ENCODE measurements around the gene C9orf57.
"Not testable (repeated sequence)": the region's sequence is repeated elsewhere in the genome, so short reads cannot be mapped to it uniquely, and the experiment has no call there.

GRCh38 chr9:72007726-72008125 lies 52.7 kb downstream of the C9orf57 start:
- TF ChIP-seq, protein P1, sequence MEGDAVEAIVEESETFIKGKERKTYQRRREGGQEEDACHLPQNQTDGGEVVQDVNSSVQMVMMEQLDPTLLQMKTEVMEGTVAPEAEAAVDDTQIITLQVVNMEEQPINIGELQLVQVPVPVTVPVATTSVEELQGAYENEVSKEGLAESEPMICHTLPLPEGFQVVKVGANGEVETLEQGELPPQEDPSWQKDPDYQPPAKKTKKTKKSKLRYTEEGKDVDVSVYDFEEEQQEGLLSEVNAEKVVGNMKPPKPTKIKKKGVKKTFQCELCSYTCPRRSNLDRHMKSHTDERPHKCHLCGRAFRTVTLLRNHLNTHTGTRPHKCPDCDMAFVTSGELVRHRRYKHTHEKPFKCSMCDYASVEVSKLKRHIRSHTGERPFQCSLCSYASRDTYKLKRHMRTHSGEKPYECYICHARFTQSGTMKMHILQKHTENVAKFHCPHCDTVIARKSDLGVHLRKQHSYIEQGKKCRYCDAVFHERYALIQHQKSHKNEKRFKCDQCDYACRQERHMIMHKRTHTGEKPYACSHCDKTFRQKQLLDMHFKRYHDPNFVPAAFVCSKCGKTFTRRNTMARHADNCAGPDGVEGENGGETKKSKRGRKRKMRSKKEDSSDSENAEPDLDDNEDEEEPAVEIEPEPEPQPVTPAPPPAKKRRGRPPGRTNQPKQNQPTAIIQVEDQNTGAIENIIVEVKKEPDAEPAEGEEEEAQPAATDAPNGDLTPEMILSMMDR (IDR thresholded peaks at IDR 0.05 in 2 of 3, conservative IDR thresholded peaks at IDR 0.05 in 1 of 3; ENCODE audit: insufficient read depth in 2 of 3, low read depth in 1 of 3, low read length in 3 of 3) = not testable (repeated sequence)
- TF ChIP-seq, protein P2, sequence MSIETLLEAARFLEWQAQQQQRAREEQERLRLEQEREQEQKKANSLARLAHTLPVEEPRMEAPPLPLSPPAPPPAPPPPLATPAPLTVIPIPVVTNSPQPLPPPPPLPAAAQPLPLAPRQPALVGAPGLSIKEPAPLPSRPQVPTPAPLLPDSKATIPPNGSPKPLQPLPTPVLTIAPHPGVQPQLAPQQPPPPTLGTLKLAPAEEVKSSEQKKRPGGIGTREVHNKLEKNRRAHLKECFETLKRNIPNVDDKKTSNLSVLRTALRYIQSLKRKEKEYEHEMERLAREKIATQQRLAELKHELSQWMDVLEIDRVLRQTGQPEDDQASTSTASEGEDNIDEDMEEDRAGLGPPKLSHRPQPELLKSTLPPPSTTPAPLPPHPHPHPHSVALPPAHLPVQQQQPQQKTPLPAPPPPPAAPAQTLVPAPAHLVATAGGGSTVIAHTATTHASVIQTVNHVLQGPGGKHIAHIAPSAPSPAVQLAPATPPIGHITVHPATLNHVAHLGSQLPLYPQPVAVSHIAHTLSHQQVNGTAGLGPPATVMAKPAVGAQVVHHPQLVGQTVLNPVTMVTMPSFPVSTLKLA (conservative IDR thresholded peaks at IDR 0.05) = not testable (repeated sequence)
- TF ChIP-seq, protein P3, sequence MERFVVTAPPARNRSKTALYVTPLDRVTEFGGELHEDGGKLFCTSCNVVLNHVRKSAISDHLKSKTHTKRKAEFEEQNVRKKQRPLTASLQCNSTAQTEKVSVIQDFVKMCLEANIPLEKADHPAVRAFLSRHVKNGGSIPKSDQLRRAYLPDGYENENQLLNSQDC (CRISPR knock-in tag; IDR thresholded peaks at IDR 0.05) = not testable (repeated sequence)
- TF ChIP-seq DNMT1 (IDR thresholded peaks at IDR 0.05); ZNF318 (IDR thresholded peaks at IDR 0.05; ENCODE audit: borderline replicate concordance in 1 of 2, low read depth in 1 of 2): not testable (repeated sequence)

All from K562 (cell line).